Measurements from ENCODE around the gene DOCK6. TPM values are rescaled to one million over a fixed set of nuclear protein-coding genes. Genes with fewer than 3 reads are reported as not detected.

Gene DOCK6
- total RNA-seq, 1 donor from 2014 or later = 86.9 TPM

GRCh38 chr19:11299946-11300810 is 37.9 kb upstream of the DOCK6 start:
- H3K27me3 Mint-ChIP-seq (ENCODE audit: unreplicated experiment) = peaks cover 29% of the 10 kb centered on the region
- no peak overlapping the region for H3K4me3 Mint-ChIP-seq (ENCODE audit: unreplicated experiment)
- H3K9me3 Mint-ChIP-seq (ENCODE audit: unreplicated experiment) = no peaks in the 10 kb centered on the region
- DNase-seq (ENCODE audit: extremely low spot score, unreplicated experiment) = no peak
- H3K36me3 Mint-ChIP-seq (ENCODE audit: unreplicated experiment) = no peaks in the 10 kb centered on the region
- H3K4me1 Mint-ChIP-seq (ENCODE audit: unreplicated experiment) = no peaks in the 10 kb centered on the region
- no peak for TF ChIP-seq CTCF (IDR thresholded peaks at IDR 0.05)
- no peak overlapping the region for H3K27ac Mint-ChIP-seq (ENCODE audit: unreplicated experiment)

GRCh38 chr19:11296264-11296663 is 33.9 kb upstream of the DOCK6 start:
- Mint-ChIP-seq H3K4me3 (ENCODE audit: unreplicated experiment) (no peak overlapping the region), H3K27me3 (ENCODE audit: unreplicated experiment) (peaks cover 26% of the 10 kb centered on the region), H3K36me3 (ENCODE audit: unreplicated experiment) (no peaks in the 10 kb centered on the region), H3K4me1 (ENCODE audit: unreplicated experiment) (peaks cover 10% of the 10 kb centered on the region), H3K9me3 (ENCODE audit: unreplicated experiment) (no peaks in the 10 kb centered on the region), H3K27ac (ENCODE audit: unreplicated experiment) (no peak overlapping the region)
- DNase-seq (ENCODE audit: extremely low spot score, unreplicated experiment) = no peak
- no peak for TF ChIP-seq CTCF (IDR thresholded peaks at IDR 0.05)

- Mint-ChIP-seq H3K27me3 (ENCODE audit: unreplicated experiment) (peaks cover 22% of the 10 kb centered on the region), H3K9me3 (ENCODE audit: unreplicated experiment) (no peaks in the 10 kb centered on the region), H3K4me1 (ENCODE audit: unreplicated experiment) (peaks cover 10% of the 10 kb centered on the region), H3K4me3 (ENCODE audit: unreplicated experiment) (no peak within 1 kb of the TSS), H3K36me3 (ENCODE audit: unreplicated experiment) (no peaks in the 10 kb centered on the region), H3K27ac (ENCODE audit: unreplicated experiment) (no peak within 1 kb of the TSS)
- DNase-seq (ENCODE audit: extremely low spot score, unreplicated experiment) = no peak
- TF ChIP-seq CTCF (IDR thresholded peaks at IDR 0.05) = no peak
These were observed 33.4 kb upstream of the DOCK6 start, which contains the start of gene TSPAN16 for GRCh38 chr19:11295665-11296245. Gene TSPAN16 (plus strand): TSS chr19:11296160. CDS start chr19:11296298, 138 bp downstream.

GRCh38 chr19:11295180-11295579 is 32.9 kb upstream of the DOCK6 start:
- Mint-ChIP-seq H3K36me3 (ENCODE audit: unreplicated experiment) (no peaks in the 10 kb centered on the region), H3K4me1 (ENCODE audit: unreplicated experiment) (peaks cover 10% of the 10 kb centered on the region), H3K4me3 (ENCODE audit: unreplicated experiment) (no peak overlapping the region), H3K27ac (ENCODE audit: unreplicated experiment) (no peak overlapping the region), H3K9me3 (ENCODE audit: unreplicated experiment) (no peaks in the 10 kb centered on the region), H3K27me3 (ENCODE audit: unreplicated experiment) (peaks cover 16% of the 10 kb centered on the region)
- TF ChIP-seq CTCF (IDR thresholded peaks at IDR 0.05) = no peak
- no peak for DNase-seq (ENCODE audit: extremely low spot score, unreplicated experiment)

Measured in osteocyte (in vitro differentiated cells).